ENCODE data around the gene PCDHGB7. TPM values are rescaled to one million over a fixed set of nuclear protein-coding genes. Genes with fewer than 3 reads are reported as not detected.
"Not testable (repeated sequence)": the region's sequence is repeated elsewhere in the genome, so short reads cannot be mapped to it uniquely, and the experiment has no call there.

Gene PCDHGB7
- 10.3 TPM for total RNA-seq

DNA sequence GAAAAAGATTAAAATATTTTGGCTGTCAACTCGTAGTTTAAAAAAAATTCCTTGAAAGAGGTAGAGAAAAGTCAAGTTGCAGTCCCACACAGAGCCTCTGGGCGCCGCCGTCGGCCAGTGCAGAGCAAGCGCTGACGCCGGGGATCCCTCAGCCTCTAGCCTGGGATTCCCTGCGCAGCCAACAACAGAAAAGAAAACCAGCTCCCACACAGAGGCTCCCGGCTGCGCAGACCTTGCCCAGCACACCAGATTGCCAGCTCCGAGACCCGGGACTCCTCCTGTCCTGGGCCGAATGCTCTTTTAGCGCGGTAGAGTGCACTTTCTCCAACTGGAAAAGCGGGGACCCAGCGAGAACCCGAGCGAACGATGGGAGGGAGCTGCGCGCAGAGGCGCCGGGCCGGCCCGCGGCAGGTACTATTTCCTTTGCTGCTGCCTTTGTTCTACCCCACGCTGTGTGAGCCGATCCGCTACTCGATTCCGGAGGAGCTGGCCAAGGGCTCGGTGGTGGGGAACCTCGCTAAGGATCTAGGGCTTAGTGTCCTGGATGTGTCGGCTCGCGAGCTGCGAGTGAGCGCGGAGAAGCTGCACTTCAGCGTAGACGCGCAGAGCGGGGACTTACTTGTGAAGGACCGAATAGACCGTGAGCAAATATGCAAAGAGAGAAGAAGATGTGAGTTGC, at the start of gene PCDHGB7:
PCDHGB7 (plus strand) TSS at position 184 of the 679 bp plus-strand sequence; CDS start at position 367, 183 bp downstream.
- peak; percentile 64 for DNase-seq

DNA sequence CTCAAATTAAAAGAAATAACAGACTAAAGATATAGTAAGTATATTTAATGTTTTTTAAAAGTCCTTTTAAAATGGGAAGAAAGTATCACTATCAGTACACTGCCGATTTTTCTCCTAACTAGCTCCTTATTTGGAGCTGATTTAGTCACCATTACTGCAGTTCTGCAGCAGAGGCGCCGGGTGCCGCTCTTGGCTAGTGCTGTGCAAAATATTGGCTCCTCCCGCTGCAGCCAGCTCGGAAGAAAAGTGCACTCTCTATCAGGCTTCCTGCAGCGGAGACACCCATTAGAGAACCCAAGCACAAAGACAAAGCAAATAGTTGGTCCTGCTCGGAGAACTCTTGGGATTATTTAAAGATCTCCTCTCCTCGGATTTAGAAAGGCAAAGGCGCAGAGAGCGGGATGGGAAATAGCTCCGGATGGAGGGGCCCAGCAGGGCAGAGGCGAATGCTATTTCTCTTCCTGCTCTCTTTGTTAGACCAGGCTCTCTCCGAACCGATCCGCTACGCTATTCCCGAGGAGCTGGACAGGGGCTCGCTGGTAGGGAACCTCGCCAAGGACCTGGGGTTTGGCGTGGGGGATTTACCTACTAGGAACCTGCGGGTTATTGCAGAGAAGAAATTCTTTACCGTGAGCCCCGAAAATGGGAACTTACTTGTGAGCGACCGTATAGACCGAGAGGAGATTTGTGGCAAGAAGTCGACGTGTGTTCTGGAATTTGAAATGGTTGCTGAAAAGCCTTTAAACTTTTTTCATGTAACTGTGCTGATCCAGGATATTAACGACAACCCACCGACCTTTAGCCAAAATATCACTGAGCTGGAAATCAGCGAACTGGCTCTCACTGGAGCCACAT, 47.3 kb upstream of the PCDHGB7 start, which contains the start of gene PCDHGB3:
PCDHGB3 (plus strand) TSS at position 249 of the 855 bp plus-strand sequence; CDS start at position 402, 153 bp downstream.
- DNase-seq = peak; percentile 2

DNA sequence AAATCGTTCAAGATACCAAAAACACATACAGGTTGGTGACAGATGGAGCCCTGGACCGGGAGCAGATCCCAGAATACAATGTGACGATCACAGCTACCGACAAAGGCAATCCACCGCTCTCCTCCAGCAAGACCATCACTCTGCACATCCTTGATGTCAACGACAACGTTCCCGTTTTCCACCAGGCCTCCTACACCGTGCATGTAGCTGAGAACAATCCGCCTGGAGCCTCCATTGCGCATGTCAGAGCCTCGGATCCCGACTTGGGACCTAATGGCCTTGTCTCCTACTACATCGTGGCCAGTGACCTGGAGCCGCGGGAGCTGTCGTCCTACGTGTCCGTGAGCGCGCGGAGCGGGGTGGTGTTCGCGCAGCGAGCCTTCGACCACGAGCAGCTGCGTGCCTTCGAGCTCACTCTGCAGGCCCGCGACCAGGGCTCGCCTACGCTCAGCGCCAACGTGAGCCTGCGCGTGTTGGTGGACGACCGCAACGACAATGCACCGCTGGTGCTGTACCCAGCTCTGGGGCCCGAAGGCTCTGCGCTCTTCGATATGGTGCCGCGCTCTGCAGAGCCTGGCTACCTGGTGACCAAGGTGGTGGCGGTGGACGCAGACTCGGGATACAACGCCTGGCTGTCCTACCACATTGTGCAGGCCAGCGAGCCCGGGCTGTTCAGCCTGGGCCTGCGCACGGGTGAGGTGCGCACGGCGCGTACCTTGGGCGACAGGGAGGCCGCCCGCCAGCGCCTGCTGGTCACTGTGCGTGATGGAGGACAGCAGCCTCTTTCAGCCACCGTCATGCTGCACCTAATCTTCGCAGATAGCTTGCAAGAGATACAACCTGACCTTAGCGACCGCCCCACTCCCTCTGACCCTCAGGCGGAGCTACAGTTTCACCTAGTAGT, 45.7 kb upstream of the PCDHGB7 start:
- DNase-seq = no peak

DNA sequence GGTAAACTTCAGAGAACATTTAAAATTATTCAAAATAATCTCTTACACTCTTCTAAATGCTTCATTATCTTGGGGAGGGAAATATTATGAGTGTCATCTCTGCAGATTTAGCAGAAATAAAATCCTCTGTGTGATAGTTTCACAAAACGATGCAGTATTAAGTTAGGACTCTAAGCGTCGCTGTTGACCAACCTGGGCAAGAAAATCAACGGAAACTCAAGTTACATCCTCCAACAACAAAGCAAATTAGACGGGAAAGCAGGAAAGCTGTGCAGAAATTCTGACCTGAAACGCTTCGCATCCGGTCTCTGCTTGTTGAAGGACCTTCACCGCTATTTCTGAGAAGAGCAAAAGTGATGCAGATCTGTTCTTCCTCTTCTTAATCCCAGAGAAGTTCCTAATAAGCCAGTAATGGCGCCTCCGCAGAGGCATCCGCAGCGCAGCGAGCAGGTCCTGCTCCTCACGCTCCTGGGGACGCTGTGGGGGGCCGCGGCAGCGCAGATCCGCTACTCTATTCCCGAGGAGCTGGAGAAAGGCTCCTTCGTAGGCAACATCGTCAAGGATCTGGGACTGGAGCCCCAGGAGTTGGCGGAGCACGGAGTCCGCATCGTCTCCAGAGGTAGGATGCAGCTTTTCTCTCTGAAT, 43.7 kb upstream of the PCDHGB7 start, which contains the start of gene PCDHGA6:
PCDHGA6 (plus strand) TSS at position 219 of the 645 bp plus-strand sequence; CDS start at position 412, 193 bp downstream.
- peak; percentile 6 for DNase-seq

DNA sequence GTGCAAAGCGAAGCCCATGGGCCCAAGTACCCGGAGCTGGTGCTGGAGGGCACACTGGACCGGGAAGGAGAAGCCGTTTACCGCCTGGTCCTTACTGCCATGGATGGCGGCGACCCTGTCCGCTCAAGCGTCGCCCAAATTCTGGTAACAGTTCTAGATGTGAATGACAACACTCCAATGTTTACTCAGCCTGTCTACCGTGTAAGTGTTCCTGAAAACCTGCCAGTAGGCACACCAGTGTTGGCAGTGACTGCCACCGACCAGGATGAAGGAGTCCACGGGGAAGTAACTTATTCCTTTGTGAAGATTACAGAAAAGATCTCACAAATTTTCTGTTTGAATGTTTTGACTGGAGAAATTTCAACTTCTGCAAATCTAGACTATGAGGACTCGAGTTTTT, 42.9 kb upstream of the PCDHGB7 start:
- no peak for DNase-seq

DNA sequence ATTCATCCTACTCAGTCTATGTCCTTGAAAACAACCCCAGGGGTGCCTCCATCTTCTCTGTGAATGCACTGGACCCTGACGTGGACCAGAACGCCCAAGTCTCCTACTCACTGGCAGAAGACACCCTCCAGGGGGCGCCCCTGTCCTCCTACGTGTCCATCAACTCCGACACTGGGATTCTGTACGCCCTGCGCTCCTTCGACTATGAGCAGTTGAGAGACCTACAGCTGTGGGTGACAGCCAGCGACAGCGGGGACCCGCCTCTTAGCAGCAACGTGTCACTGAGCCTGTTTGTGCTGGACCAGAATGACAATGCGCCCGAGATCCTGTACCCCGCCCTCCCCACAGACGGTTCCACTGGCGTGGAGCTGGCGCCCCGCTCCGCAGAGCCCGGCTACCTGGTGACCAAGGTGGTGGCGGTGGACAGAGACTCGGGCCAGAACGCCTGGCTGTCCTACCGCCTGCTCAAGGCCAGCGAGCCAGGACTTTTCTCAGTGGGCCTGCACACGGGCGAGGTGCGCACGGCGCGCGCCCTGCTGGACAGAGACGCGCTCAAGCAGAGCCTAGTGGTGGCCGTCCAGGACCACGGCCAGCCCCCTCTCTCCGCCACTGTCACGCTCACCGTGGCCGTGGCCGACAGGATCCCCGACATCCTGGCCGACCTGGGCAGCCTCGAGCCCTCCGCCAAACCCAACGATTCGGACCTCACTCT, 41.9 kb upstream of the PCDHGB7 start:
- DNase-seq = not testable (repeated sequence)

DNA sequence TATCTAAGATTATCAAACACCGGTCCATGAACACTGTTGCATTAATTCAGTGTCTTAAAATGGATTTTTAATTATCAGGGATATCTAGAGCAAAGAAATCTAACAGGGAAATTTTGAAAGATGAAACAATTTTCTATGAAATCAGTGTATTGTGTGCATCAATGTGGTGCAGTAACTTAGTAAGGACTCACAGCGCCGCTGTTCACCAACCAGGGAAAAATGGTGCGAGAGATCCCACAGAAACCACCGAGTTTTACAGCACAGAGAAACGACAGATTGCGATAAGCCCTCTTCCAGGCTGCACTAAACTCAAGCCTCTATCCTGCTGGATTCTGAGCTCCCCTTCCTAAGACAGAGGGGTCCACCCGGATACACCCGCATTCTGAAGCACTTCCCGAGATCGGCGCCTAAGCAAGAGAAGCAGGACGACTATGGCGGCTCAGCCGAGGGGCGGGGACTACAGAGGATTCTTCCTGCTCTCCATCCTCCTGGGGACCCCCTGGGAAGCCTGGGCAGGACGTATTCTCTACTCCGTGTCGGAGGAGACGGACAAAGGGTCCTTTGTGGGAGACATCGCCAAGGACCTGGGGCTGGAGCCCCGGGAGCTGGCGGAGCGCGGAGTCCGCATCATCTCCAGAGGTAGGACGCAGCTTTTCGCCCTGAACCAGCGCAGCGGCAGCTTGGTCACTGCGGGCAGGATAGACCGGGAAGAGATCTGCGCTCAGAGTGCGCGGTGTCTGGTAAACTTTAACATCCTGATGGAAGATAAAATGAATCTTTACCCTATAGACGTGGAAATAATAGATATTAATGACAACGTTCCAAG, 34.8 kb upstream of the PCDHGB7 start, which contains the start of gene PCDHGA7:
PCDHGA7 (plus strand) TSS at position 274 of the 826 bp plus-strand sequence; CDS start at position 432, 158 bp downstream.
- peak; percentile 2 for DNase-seq

DNA sequence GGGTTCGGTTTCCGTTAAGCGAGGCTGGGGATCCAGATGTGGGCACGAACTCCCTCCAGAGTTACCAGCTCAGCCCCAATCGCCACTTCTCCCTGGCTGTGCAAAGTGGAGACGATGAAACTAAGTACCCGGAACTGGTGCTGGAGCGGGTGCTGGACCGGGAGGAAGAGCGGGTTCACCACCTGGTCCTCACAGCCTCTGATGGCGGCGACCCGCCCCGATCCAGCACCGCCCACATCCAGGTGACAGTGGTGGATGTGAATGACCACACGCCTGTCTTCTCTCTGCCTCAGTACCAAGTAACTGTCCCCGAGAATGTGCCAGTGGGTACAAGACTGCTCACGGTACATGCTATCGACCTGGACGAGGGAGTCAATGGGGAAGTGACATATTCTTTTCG, 34.1 kb upstream of the PCDHGB7 start:
- no peak for DNase-seq

DNA sequence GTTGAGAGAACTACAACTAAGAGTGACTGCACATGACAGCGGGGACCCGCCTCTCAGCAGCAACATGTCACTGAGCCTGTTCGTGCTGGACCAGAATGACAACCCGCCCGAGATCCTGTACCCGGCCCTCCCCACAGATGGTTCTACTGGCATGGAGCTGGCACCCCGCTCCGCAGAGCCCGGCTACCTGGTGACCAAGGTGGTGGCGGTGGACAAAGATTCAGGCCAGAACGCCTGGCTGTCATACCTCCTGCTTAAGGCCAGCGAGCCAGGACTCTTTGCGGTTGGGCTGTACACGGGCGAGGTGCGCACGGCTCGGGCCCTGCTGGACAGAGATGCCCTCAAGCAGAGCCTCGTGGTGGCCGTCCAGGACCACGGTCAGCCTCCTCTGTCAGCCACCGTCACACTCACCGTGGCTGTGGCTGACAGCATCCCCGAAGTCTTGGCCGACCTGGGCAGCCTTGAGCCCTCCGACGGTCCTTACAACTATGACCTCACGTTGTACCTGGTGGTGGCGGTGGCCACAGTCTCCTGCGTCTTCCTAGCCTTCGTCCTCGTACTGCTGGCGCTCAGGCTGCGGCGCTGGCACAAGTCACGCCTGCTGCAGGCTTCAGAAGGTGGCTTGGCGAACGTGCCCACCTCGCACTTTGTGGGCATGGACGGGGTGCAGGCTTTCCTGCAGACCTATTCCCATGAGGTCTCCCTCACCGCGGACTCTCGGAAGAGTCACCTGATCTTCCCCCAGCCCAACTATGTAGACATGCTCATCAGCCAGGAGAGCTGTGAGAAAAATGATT, 32.8 kb upstream of the PCDHGB7 start:
- no peak for DNase-seq

DNA sequence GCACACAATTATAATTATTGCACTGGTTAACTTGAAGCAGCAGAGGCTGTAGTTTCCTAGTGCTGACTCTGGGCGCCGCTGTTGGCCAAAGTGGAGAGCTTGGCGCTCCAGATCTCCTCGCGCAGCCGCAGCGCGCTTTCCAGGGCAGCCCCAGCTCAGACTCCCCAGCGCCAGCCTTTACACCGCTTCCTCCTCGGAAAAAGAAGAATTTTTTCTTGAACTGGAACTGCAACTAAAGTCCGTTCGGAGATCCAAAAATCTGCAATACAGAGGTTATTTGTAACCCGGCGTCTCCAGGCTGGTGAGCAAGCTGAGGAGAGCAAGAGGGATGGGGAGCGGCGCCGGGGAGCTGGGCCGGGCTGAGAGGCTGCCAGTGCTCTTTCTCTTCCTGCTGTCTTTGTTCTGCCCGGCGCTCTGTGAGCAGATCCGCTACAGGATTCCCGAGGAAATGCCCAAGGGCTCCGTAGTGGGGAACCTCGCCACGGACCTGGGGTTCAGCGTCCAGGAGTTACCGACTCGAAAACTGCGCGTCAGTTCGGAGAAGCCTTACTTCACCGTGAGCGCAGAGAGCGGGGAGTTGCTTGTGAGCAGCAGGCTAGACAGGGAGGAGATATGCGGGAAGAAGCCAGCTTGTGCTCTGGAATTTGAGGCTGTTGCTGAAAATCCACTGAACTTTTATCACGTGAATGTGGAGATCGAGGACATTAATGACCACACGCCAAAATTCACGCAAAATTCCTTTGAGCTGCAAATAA, 29.7 kb upstream of the PCDHGB7 start, which contains the start of gene PCDHGB4:
PCDHGB4 (plus strand) TSS at position 142 of the 755 bp plus-strand sequence; CDS start at position 329, 187 bp downstream.
- DNase-seq = peak; percentile 18

DNA sequence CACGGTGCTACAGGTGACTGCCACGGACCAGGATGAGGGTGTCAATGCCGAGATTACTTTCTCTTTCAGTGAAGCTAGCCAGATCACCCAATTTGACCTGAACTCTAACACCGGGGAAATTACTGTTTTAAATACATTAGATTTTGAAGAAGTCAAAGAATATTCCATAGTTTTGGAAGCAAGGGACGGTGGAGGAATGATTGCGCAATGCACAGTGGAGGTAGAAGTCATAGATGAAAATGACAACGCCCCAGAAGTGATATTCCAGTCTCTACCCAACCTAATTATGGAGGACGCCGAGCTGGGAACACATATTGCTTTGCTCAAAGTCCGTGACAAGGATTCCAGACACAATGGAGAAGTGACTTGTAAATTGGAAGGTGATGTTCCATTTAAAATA, 28.8 kb upstream of the PCDHGB7 start:
- DNase-seq = no peak

DNA sequence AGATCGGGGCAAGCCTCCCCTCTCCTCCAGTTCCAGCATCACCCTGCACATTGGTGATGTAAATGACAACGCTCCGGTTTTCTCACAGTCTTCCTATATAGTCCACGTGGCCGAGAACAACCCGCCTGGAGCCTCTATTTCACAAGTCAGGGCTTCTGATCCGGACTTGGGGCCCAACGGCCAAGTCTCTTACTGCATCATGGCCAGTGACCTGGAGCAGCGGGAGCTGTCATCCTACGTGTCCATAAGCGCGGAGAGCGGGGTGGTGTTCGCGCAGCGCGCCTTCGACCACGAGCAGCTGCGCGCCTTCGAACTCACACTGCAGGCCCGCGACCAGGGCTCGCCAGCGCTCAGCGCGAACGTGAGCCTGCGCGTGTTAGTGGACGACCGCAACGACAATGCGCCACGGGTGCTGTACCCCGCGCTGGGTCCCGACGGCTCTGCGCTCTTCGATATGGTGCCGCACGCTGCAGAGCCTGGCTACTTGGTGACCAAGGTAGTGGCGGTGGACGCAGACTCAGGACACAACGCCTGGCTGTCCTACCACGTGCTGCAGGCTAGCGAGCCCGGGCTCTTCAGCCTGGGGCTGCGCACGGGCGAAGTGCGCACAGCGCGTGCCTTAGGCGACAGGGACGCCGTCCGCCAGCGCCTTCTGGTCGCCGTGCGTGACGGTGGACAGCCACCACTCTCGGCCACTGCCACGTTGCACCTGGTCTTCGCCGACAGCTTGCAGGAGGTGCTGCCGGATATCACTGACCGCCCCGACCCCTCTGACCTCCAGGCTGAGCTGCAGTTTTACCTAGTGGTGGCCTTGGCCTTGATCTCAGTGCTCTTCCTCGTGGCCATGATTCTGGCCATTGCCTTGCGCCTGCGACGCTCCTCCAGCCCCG, 28.1 kb upstream of the PCDHGB7 start:
- DNase-seq = no peak

DNA sequence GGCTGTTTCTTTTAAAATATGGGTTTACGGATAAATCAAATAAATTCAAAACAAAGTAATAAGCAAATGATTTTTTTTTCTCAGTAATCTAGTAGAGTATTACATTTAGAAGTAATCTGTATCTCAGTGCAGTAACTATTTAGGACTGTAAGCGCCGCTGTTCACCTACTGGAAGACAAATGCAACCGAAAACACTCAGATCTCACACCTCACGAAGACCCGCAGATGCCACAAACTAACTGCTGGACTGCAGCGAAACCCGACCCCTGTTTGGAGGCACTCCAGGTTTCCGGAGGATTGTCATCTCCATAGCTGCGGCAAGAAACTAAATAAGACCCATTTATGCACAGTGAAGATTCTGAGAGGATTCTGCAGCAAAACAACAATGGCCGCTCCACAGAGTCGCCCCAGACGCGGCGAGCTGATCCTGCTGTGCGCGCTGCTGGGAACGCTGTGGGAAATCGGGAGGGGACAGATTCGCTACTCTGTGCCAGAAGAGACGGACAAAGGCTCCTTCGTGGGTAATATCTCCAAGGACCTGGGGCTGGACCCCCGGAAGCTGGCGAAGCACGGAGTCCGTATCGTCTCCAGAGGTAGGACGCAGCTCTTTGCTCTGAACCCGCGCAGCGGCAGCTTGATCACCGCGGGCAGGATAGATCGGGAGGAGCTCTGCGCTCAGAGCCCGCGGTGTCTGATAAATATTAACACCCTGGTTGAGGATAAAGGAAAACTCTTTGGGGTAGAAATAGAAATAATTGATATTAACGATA, 24.9 kb upstream of the PCDHGB7 start, which contains the start of gene PCDHGA8:
PCDHGA8 (plus strand) TSS at position 205 of the 770 bp plus-strand sequence; CDS start at position 386, 181 bp downstream.
- DNase-seq = no peak

DNA sequence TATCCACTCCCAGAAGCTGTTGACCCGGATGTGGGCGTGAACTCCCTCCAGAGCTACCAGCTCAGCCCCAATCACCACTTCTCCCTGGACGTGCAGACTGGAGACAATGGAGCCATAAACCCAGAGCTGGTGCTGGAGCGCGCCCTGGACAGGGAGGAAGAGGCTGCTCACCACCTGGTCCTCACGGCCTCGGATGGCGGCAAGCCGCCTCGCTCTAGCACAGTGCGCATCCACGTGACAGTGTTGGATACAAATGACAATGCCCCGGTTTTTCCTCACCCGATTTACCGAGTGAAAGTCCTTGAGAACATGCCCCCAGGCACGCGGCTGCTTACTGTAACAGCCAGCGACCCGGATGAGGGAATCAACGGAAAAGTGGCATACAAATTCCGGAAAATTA, 24.2 kb upstream of the PCDHGB7 start:
- DNase-seq = no peak

DNA sequence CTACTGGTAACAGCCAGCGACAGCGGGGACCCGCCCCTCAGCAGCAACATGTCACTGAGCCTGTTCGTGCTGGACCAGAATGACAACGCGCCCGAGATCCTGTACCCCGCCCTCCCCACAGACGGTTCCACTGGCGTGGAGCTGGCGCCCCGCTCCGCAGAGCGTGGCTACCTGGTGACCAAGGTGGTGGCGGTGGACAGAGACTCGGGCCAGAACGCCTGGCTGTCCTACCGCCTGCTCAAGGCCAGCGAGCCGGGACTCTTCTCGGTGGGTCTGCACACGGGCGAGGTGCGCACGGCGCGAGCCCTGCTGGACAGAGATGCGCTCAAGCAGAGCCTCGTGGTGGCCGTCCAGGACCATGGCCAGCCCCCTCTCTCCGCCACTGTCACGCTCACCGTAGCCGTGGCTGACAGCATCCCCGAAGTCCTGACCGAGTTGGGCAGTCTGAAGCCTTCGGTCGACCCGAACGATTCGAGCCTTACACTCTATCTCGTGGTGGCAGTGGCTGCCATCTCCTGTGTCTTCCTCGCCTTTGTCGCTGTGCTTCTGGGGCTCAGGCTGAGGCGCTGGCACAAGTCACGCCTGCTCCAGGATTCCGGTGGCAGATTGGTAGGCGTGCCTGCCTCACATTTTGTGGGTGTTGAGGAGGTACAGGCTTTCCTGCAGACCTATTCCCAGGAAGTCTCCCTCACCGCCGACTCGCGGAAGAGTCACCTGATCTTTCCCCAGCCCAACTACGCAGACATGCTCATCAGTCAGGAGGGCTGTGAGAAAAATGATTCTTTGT, 22.9 kb upstream of the PCDHGB7 start:
- DNase-seq = not testable (repeated sequence)

Data from tongue (tissue), 2 donors.